Measurements from ENCODE around the gene TMEFF2.
A peak's percentile ranks its signal among the peaks of the same experiment; 100 is the strongest.

Gene TMEFF2

DNA sequence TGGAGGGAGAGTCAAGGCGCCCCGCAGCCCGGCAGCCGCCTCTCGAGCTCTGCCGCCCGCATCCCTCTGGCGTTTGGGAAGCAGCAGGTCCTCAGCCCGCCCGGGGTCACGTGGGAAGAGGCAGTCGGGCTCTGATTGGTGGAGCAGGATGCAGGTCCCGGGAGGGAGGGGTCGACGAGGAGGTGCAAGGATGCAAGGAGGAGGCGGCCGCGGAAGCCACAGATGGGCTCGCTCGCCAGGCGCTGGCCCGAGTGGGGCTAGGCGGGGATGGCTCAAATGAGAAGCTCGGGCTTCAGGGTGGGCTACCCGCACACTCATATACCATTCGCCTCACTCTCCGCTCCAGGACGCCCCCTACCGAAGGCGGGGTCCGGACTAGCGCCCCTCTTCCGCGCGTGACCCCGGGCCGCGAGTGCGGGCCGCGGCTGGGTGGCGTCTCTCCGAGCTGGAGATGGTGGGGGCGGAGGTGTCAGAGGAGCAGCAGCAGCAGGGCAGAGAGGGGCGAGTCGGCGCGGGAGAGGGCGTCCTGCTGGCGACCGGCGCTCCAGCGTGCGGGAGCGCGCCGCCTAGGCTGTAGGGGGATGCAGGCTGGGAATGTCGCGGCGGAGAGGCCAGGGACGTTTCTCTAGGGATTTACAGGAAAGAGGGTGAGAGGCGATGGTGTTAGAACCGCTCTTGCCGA lies at the start of gene TMEFF2:
Gene TMEFF2, minus strand, starts transcription at position 68 of the 682 bp plus-strand sequence. CDS start 409 bp downstream, outside the sequence.
- no peak for DNase-seq

DNA sequence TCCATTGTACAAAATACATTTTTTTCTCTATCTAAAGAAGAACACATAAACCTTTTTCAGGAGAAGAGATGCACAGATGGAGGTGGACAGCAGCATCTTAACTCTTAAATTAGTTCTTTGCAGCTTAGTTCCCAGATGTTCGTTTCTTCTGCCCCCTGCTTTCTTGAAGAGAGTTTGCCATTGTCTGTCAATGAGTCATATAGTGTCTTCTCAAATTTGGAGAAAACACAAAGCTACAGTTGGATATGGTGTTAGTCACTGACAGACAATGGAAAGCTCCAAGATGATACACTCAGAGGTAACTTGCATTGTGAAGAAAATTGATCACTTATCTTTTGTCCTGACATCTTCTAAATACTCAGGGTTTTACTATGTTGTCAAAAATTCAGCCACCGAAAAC lies 48.8 kb upstream of the TMEFF2 start:
- DNase-seq = no peak

GRCh38 chr2:192236136-192236535 lies 41.4 kb upstream of the TMEFF2 start:
- no peak for DNase-seq

DNA sequence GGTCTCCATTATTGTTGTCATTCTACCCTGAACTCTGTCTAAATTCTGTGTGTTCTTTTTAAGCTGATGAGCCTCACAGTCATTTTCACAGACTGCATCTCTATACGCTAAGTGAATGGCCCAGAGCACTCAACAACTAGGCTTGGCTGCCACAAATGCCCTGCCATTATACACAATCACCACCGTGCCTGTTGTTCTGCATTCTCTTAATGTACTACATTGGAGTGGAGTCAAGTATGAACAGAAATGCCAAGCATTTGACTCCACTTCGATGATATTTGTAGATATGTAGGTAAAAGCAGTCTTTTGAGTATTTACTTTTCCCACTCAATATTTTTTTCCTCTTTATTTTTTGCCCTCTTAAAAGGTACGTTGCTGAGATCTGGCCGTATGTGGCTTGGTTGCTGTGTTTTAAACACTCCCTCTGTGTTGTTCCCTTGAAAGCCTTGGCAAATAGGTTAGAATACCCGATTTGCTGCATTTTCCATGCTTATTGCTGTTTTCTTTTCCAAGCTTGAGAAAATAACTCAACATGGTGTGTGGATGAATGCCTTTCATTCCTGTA lies 36.2 kb upstream of the TMEFF2 start:
- DNase-seq = no peak

DNA sequence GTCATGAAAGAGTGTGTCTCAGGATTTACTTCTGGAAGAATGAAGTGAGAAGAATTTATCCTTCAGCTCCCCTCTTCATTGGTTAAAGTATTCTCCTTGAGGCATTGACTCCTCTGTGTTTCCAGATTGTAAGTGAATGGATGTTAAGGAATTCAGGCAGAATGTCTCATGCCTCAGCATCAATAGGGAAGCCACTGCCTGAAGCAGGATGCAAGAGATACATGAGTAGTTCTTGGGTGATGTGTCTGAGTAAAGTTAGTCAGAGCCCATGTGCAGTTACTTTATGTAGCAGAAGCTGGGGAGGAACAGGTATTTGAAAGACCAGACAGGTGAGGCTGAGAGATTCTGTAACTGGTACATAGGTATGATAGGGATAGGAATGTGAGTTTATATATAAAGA lies 34.0 kb upstream of the TMEFF2 start:
- DNase-seq = no peak

DNA sequence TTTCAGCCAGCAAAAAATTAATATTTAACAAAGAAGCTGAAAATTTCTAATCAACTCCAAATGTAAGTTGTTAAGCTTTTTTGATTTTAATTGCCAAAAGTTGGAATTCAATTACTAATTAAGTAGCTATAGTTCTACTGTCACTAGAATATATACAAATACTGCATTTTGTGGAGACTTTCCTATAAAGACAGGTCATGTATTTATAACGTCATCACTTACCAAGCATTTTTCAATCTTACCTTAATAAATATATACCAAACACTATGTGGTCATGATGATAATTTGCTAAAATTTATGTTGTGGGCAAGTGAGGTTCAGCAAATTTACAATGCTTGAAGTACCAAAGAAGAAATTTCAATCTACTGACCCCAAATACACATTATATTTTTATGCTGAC lies 24.2 kb upstream of the TMEFF2 start:
- no peak for DNase-seq

DNA sequence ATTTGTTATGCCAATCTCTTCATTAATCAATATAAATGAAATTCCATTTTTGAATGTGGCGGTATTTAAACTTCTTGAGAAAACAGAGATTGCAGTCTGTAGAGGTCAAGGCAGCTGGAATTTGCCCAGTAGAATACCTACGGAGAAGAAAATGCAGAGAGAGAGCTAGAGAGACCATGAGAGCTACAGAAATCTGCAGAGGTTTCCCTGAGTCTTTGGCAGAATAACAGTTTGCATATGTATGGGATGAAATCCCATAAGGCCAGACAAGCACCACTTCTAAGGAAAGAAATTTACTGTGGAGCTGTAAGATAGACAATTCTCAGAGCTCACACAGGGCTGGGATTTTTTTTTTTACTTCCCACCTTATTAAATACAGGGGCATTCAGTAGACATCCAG lies 23.6 kb upstream of the TMEFF2 start:
- no peak for DNase-seq

- DNase-seq = no peak
These were observed 21.6 kb upstream of the TMEFF2 start for GRCh38 chr2:192216336-192216735.

DNA sequence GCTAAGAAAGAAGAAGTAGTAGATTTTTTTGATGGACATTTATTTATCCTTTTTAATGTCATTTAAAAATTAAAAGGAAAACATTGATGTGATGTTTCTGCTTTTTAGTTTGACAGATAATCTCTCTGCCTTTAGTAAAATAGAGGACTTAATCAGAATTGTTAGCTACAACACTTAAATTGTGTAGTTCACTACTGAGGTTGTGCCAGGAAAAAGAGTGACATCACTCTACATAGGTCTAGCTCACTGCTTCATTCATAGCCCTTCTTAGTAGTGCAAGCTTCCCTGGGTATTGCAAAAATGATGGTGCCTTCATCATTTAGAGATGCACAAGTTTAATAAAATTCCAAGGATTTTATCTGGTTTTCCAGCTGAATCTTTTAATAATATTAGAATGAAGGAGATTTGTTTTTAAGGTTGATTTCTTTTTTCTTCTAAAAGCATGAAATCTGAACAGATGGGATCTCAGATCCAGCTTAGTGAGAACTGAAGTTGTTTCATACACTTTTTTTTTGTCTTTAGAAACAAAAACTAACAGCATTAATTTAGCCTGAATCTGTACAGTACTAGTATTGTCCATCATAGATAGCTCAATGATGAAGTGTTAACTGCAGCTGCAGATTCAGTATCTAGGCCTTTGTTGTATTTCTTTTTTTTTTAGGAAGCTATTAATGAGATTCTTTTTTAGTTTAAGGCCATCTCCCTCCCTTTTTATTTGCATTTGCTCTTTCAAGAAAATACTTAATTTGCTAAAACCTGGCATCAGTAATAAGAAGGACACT lies 20.6 kb upstream of the TMEFF2 start:
- DNase-seq = no peak

DNA sequence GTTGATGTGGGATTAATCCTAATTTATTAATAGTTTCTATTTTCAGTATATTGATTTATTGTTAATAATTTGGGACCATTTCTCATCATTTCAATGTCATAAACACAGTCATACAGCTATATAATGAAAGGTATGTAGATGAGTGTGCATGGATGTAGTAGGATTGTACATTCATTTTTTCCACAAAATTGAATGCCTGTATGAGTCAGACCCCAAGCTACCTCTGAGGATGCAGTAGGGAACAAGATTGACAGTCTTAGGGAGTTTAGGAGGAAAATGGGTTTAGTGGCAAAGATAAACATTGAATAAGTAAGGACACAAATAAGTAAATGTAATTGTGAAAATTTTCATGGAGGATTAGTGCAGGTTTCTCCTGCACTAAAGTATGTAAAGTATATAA lies 14.1 kb upstream of the TMEFF2 start:
- DNase-seq = no peak

DNA sequence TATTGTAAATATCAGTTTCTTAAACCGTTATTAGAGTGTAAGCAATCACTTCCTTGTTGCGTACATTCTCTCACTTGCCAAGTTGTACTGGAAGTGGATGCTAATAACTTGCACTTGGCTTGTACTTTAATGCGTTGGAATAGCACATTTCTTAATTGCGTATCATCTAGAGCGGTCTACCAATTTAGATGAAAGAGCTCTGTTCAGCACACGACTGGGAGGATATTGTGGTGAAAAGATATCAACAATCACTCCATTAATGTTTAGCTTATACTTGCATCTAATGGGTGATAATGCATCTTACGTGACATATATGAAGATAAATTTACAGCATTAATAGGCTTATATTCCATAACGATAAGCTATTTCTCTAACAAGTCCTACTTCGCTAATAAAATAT lies 11.7 kb upstream of the TMEFF2 start:
- no peak for DNase-seq

GRCh38 chr2:192203876-192204275 lies 9.1 kb upstream of the TMEFF2 start:
- no peak for DNase-seq

- no peak for DNase-seq
These were observed 7.6 kb upstream of the TMEFF2 start for GRCh38 chr2:192202373-192202772.

DNA sequence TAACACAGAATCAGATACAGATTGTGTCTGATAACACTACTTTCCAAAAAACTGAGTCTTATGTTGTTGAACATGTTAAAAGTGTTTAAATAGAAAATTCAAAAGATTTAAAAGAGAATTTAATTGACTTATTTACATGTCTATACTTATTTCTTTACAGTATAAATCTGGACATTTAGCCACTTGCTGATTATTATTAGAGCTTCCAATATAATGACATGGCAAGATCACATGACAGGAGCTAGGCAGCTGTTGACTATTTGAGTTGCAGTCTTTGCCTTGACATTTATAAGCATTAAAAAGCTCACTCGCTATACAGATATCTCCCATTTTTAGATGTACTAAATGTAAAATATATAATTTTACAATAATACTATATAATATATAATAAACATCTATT lies 6.4 kb upstream of the TMEFF2 start:
- no peak for DNase-seq

- DNase-seq = no peak
These were observed 2.6 kb upstream of the TMEFF2 start for GRCh38 chr2:192197357-192197756.

DNA sequence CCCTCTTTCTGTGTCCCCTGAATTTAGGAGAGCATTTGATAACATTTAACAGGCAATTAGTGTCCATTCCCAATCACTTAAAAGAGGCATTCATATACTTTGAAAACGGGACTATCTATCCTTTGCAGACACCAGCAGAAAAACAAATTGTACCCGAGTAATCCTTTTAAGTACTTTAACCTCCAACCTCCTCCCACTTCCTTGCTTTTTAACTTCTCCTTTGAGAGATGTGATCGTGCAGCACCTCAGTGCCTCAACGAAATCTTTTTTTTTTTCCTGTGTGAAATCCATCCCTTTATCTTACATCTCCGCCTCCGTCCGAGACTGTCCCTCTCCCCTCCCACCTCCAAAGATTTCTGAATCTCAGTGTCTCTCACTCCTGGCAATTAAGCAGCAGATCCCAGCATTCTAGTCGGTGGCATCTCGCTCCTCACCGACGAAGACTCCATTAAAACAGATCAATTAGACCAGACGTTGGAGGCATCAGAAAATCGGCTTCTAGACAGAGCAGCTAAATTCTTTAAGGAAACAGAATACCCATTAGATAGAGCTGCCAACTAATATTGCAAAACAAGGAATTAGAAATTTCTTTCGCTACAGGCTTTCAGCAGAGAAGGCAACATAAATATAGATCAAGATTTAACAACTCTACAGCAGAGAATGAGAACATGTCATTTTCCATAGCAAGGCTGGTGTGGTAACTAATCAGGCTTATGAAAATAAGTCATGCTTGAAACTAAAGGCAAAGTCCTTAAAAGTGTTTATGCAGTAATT lies 1.9 kb upstream of the TMEFF2 start:
- DNase-seq = no peak

DNA sequence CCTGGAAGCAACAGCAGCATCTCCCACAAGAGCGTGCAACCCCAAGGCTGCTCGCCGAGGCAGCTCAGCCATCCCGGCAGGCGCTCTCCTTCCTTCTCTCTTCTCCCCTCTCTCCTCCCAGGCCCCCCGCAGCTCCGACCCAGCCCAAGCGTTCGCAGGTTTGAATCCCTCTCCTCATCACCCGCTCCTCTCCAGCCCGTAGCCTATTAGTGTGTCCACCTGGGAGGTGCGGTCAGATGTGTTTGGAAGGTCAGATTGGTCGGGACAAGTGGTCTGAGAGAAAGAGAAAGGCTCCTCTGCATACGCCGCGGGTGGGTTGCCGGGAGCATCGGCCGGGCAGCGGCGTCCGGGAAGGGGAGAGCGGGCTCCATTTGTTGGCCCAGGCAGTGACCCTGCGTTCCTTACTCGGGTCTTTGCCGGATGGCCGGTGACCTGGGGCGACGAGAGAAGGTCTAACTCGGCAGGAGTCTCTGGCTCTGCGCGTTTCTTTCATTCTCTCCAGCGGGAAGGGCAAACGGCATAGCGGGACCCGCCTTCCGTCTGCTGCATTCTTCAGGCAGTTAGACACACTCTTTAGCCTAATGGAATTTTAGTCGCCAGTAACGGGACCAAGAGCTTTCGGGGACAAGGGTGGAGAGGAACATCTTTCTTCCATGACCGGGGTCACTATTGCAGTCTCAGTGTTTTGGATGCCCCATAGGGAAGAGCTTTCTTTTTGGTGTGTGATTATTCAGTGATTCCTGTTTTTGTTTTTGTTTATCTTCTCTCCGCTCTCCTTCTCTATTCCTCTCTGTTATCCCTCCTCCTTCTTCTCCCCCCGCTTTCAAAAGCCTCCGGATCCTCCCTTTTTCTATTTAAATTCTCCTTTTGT lies 1.1 kb upstream of the TMEFF2 start:
- no peak for DNase-seq

DNA sequence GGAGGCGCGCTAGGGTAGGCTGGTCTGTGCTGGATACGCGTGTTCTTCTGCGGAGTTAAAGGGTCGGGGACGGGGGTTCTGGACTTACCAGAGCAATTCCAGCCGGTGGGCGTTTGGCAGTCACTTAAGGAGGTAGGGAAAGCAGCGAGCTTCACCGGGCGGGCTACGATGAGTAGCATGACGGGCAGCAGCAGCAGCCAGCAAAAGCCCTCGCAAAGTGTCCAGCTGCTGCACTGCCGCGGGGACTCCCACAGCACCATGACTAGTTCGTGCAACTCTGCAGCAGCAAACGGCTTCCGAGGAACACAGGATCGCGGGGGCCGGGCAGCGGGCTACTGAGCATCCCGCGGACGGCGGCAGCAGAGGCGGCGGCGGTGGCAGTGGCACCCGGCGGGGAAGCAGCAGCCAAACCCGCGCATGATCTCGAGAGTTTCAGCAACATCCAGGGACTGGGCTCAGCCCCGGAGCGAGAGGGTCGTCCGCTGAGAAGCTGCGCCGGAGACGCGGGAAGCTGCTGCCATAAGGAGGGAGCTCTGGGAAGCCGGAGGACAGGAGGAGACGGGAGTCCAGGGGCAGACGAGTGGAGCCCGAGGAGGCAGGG lies 368 bp downstream of the TMEFF2 start:
- no peak for DNase-seq

GRCh38 chr2:192190474-192190873 lies 4.3 kb downstream of the TMEFF2 start:
- peak; percentile 21 for DNase-seq

- no peak for DNase-seq
These were observed 7.9 kb downstream of the TMEFF2 start for GRCh38 chr2:192186806-192187205.

DNA sequence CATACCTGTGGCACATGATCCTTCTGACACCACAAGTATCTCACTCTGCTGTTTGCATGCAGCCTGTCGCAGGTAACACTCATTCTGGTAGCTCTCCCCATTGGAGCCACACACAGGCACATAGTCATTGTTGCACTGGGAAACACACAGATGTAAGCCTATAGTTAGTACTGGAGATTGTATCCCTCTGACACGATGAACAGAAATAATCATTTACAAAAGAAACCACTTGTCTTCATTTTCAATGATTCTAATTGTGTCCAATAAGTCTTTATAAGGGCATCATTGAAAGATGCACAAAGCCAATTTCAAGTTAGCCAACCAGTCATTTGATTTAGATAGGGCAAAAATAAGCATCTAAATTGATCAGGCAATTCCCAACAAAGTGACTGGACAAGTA lies 10.4 kb downstream of the TMEFF2 start:
- no peak for DNase-seq

DNA sequence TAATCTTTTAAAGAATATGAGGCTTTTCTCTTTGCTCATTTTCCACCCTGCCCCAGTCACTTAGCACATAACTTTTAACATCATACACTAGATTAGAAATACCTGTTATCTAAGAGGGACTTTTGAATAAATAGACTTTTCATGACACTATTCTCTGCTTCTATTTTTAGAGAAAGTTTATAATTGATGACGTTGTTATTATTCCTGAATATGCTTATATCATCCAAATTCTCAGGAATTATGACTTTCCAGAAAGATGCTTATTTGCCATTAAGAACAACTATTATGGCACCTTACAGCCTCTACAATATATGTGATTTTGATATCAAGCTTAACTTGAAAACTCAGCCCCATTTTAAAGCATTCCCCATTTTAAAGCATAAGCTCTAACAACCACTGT lies 11.4 kb downstream of the TMEFF2 start:
- DNase-seq = no peak

Measured in RPMI8226 (cell line).